EH (cell line): ENCODE measurements around the gene ANKHD1.
"Not testable (repeated sequence)": the region's sequence is repeated elsewhere in the genome, so short reads cannot be mapped to it uniquely, and the experiment has no call there.

Experiments
- DNase-seq: peaks from one replicate; pipeline ENCODE4 v3.0.0-alpha.2; 2015; ENCODE audit warnings: low read depth

Gene ANKHD1

GRCh38 chr5:140427726-140428125, 26.1 kb downstream of the ANKHD1 start:
- not testable (repeated sequence) for DNase-seq

GRCh38 chr5:140429724-140430123, 28.1 kb downstream of the ANKHD1 start:
- no peak for DNase-seq

DNA sequence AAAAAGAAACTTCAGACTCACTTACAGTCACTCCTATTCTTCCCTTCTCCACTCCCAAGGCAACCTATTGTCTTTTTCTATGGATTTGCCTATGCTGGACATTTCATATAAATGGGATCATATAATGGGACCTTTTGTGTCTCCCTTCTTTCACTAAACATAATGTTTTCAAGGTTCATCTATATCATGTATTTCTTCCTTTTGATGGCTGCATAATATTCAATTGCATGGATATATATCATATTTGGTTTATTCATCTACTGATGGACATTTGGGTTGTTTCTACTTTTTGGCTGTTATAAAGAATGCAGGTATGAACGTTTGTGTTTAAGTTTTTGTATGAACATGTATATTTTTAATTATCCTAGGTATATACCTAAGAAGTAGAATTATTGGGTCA, 30.6 kb downstream of the ANKHD1 start:
- no peak for DNase-seq

DNA sequence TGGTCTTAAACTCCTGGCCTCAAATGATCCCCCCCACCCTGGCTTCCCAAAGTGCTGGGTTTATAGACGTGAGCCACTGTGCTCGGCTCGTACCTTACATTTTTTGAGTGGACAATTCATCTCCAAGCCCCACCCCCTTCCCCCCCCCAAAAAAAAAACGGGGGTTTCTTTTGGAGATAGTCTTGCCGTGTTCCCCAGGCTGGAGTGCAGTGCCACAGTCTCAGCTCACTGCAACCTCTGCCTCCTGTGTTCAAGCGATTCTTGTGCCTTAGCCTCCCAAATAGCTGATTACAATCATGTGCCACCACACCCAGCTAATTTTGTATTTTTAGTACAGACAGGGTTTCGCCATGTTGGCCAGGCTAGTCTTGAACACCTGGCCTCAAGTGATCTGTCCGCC, 31.3 kb downstream of the ANKHD1 start:
- no peak for DNase-seq

GRCh38 chr5:140457368-140457767, 55.7 kb downstream of the ANKHD1 start:
- not testable (repeated sequence) for DNase-seq

- DNase-seq: no peak
Measured at GRCh38 chr5:140466981-140467742, 65.5 kb downstream of the ANKHD1 start.

DNA sequence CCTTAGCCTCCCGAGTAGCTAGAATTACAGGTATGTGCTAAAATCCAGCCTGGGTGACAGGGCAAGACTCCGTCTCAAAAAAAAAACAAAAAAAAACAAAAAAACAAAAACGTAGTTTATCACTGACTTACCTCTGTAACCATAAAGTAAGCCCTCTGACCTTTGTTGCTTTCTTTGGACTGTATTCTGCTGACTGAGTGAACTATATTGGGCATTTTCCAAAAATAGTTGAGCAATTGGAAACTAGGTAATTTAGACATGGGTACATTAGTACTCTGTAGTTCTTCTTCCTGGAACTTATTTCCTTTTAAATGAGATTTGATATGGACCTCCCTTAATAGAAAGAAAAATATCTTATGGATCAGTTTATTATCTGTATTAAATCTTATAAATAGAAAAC, 66.6 kb downstream of the ANKHD1 start:
- DNase-seq: no peak

- DNase-seq: no peak
Measured at GRCh38 chr5:140469259-140469658, 67.6 kb downstream of the ANKHD1 start.

GRCh38 chr5:140480310-140481014, 78.8 kb downstream of the ANKHD1 start:
- peak; percentile 39 for DNase-seq

- peak; percentile 82 for DNase-seq
Measured at GRCh38 chr5:140481758-140482157, 80.1 kb downstream of the ANKHD1 start.

- DNase-seq: no peak
Measured at GRCh38 chr5:140483055-140483454, 81.4 kb downstream of the ANKHD1 start.

DNA sequence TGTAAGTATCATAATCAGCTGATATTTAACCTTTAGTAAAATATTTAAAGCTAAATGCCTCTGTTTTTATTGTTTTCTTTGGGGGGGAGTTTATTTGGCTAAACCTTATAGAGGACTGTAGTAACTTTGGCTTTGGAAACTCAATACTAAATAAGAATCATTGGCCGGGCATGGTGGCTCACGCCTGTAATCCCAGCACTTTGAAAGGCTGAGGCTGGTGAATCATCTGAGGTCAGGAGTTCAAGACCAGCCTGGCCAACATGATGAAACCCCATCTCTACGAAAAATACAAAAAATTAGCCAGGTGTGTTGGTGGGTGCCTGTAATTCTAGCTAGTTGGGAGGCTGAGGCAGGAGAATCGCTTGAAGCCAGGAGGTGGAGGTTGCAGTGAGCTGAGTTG, 86.5 kb downstream of the ANKHD1 start:
- peak; percentile 5 for DNase-seq

DNA sequence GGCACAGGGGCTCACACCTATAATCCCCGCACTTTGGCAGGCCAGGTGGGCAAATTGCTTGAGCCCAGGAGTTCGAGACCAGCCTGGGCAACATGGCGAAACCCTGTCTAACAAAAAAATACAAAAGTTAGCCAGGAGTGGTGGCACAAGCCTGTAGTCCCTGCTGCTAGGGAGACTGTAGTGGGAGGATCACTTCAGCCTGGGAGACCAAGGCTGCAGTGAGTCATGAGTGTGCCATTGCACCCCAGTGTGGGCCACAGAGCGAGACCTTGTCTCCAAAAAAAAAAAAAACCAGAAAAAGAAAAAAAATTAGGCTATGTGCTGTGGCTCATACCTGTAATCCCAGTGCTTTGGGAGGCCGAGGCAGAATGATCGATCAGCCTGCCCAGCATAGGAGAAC, 87.3 kb downstream of the ANKHD1 start:
- DNase-seq: no peak

GRCh38 chr5:140497897-140498296, 96.3 kb downstream of the ANKHD1 start:
- no peak for DNase-seq

DNA sequence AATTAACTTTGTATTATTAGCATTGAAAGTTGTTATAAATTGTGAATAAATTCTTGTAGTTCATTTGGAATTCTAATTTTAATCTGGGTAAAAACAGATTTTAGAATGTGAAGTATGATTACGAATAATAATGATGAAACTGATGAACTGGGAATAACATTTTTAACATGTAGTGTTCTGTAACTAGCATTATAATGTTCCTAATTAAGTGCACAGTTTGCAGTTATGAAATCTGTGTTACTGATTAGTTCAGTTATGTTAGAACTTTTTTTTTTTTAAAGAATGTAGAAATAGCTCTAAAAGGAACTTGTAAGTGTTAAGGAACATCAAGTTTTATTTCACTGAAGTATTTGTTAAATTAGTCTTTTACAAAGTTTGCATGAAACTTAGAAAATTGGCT, 97.0 kb downstream of the ANKHD1 start:
- DNase-seq: no peak

GRCh38 chr5:140502834-140503233, 101.2 kb downstream of the ANKHD1 start:
- DNase-seq: no peak

DNA sequence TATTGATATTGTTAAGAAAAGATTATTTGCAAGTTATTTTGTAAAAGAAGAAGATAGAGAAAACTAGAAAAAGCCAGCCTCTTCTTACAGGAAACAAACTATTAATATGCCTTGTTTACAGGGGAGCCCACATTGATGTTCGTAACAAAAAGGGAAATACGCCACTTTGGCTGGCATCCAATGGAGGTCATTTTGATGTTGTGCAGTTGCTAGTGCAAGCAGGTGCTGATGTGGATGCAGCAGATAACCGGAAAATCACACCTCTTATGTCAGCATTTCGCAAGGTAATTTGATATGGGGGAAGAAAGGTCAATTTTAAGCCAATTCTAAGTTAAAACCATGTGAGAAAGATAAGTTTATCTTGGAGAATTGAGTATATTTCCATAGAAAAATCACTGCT, 108.3 kb downstream of the ANKHD1 start:
- no peak for DNase-seq

GRCh38 chr5:140513124-140513523, 111.5 kb downstream of the ANKHD1 start:
- DNase-seq: no peak

DNA sequence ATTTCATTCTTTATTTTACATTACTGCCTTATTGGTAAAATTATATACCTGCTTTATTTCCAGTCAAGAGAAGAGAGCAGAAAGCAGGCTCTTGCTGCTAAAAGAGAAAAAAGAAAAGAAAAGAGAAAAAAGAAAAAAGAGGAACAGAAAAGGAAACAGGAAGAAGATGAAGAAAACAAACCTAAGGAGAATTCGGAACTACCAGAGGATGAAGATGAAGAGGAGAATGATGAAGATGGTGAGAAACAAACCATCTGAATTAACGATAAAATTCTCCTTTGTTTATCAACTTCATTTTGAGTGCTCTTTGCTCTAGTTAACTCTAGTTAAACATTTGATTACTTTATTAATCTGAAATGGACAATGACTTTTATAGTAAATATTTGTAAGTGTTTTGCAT, 122.4 kb downstream of the ANKHD1 start:
- no peak for DNase-seq

DNA sequence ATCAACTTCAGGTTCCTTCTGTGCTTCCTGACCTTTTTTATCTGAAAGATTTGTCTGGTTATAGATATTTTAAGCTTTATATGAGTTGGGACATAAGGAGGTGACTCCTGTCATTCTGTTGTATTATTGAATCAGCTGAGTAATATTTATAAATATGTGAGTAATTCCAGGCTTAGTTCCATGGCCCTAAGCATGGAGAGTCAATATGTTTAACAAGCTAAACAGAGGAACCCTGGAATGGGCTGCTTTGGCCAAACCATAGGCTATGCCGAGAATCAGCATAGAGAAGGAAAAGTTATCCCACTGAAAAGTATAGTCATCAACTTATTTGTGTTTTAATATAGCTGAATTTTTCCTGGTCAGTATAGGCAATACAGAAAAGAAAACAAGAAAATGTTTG, 138.6 kb downstream of the ANKHD1 start:
- no peak for DNase-seq

DNA sequence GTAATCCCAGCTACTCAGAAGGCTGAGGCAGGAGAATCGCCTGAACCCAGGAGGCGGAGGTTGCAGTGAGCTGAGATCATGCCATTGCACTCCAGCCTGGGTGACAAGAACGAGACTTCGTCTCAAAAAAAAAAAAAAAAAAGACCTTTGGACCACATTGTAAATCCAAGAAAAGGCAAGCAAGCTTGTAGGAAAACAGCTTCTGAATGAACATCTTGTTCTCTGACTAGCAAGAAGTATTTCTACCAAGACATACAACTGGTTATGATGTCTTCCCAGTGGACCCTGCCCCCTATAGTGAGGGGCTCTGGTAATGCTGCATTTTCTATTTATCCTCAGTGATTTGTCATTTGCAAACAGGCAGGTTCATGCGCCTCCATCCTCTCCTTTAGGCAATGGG, 141.3 kb downstream of the ANKHD1 start:
- DNase-seq: no peak

- no peak for DNase-seq
Measured at GRCh38 chr5:140544986-140545385, 143.4 kb downstream of the ANKHD1 start.

DNA sequence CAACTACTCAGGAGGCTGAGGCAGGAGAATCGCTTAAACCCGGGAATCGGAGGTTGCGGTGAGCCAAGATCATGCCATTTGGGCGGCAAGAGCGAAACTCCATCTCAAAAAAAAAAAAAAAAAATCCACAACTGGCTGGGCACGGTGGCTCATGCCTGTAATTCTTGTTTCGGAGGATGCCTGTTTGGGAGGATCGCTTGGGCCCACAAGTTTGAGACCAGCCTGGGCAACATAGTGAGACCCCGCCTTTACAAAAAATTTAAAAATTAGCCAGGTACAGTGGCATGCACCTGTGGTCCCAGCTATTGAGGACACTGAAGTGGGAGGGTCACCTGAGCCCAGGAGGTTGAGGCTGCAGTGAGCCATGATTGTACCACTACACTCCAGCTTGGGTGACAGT, 144.0 kb downstream of the ANKHD1 start:
- no peak for DNase-seq
